Mesenchymal stem cell (in vitro differentiated cells and primary cell): Measurements from ENCODE around the gene HMGCLL1.
A peak's percentile ranks its signal among the peaks of the same experiment; 100 is the strongest.

Source experiments
- DNase-seq: peaks from one replicate; pipeline ENCODE4 v3.0.0-alpha.2; 2013
- H2AFZ ChIP-seq: one replicate; pipeline ENCODE4 v1.6.1; 2013; ENCODE audit warnings: low read depth, mild to moderate bottlenecking, control low read depth, inconsistent platforms, low read length, moderate library complexity
- H2AK5ac ChIP-seq: 2 replicates; pipeline ENCODE4 v1.6.1; 2013; ENCODE audit warnings: low read length, moderate library complexity, mild to moderate bottlenecking, inconsistent platforms; ENCODE audit not compliant: severe bottlenecking
- H2BK120ac ChIP-seq: one replicate; pipeline ENCODE4 v1.6.1; 2013; ENCODE audit warnings: low read depth, mild to moderate bottlenecking, inconsistent platforms, low read length, moderate library complexity
- H2BK12ac ChIP-seq, 2 experiments: one replicate each; pipeline ENCODE4 v1.6.1; 2013; ENCODE audit warnings: inconsistent platforms in 2 of 2, low read length in 2 of 2, mild to moderate bottlenecking in 2 of 2, moderate library complexity in 2 of 2, control low read depth in 1 of 2
- H2BK15ac ChIP-seq: one replicate; pipeline ENCODE4 v1.6.1; 2013; ENCODE audit warnings: mild to moderate bottlenecking, low read depth, inconsistent platforms; ENCODE audit not compliant: poor library complexity, severe bottlenecking
- H2BK5ac ChIP-seq: 2 replicates; pipeline ENCODE4 v1.6.1; 2013; ENCODE audit warnings: low read depth, mild to moderate bottlenecking, low read length, control low read depth, inconsistent platforms; ENCODE audit not compliant: poor library complexity, severe bottlenecking
- H3K14ac ChIP-seq, 2 experiments: one replicate each; pipeline ENCODE4 v1.6.1; 2013; ENCODE audit warnings: inconsistent platforms in 2 of 2, low read length in 2 of 2, control low read depth in 1 of 2, mild to moderate bottlenecking in 1 of 2, moderate library complexity in 1 of 2
- H3K18ac ChIP-seq, 2 experiments: one replicate each; pipeline ENCODE4 v1.6.1; 2013; ENCODE audit warnings: inconsistent platforms in 2 of 2, low read length in 2 of 2, control low read depth in 1 of 2, low read depth in 1 of 2, mild to moderate bottlenecking in 1 of 2
- H3K23ac ChIP-seq, 2 experiments: one replicate each; pipeline ENCODE4 v1.6.1; 2013; ENCODE audit warnings: inconsistent platforms in 2 of 2, low read length in 2 of 2, mild to moderate bottlenecking in 2 of 2, moderate library complexity in 2 of 2, control low read depth in 1 of 2
- H3K27ac ChIP-seq: 2 replicates; pipeline ENCODE4 v1.5.1; 2013; ENCODE audit warnings: mild to moderate bottlenecking, moderate library complexity, low read length, control low read depth, inconsistent platforms; ENCODE audit not compliant: poor library complexity, severe bottlenecking
- H3K27me3 ChIP-seq, 2 experiments: 2 replicates each; pipeline versions ENCODE4 v1.6.1 to v1.7.0; 2013; ENCODE audit warnings: low read length in 2 of 2, mild to moderate bottlenecking in 2 of 2, moderate library complexity in 2 of 2, control low read depth in 1 of 2, inconsistent platforms in 1 of 2; ENCODE audit not compliant: control insufficient read depth in 1 of 2, insufficient read depth in 1 of 2
- H3K36me3 ChIP-seq, 2 experiments: 2 replicates each; pipeline versions ENCODE4 v1.6.1 to v1.7.0; 2013; ENCODE audit warnings: low read length in 2 of 2, control low read depth in 1 of 2, inconsistent platforms in 1 of 2, low read depth in 1 of 2, mild to moderate bottlenecking in 1 of 2; ENCODE audit not compliant: insufficient read depth in 2 of 2, control insufficient read depth in 1 of 2
- H3K4ac ChIP-seq, 2 experiments: one replicate each; pipeline ENCODE4 v1.6.1; 2013; ENCODE audit warnings: inconsistent platforms in 2 of 2, low read length in 2 of 2, mild to moderate bottlenecking in 2 of 2, moderate library complexity in 2 of 2, control low read depth in 1 of 2, low read depth in 1 of 2
- H3K4me1 ChIP-seq: 2 replicates; pipeline ENCODE4 v1.6.1; 2013; ENCODE audit warnings: low read depth, low read length, control low read depth; ENCODE audit not compliant: control insufficient read depth, insufficient read depth
- H3K4me2 ChIP-seq: 2 replicates; pipeline ENCODE4 v1.6.1; 2013; ENCODE audit warnings: low read length, mild to moderate bottlenecking, inconsistent platforms; ENCODE audit not compliant: poor library complexity, severe bottlenecking
- H3K4me3 ChIP-seq, 2 experiments: 2 replicates each; pipeline versions ENCODE4 v1.5.1 to v1.7.0; 2013; ENCODE audit warnings: low read length in 2 of 2, mild to moderate bottlenecking in 2 of 2, control low read depth in 1 of 2, low read depth in 1 of 2; ENCODE audit not compliant: insufficient read depth in 1 of 2
- H3K79me1 ChIP-seq: replicated peaks from 2 replicates; pipeline ENCODE4 v1.6.1; 2013; ENCODE audit warnings: mild to moderate bottlenecking, control low read depth, low read length, inconsistent platforms; ENCODE audit not compliant: poor library complexity, severe bottlenecking
- H3K9ac ChIP-seq: 2 replicates; pipeline ENCODE4 v1.7.0; 2013; ENCODE audit warnings: mild to moderate bottlenecking, low read length, moderate library complexity
- H3K9me3 ChIP-seq: 2 replicates; pipeline ENCODE4 v1.7.0; 2013; ENCODE audit warnings: mild to moderate bottlenecking, low read length; ENCODE audit not compliant: control insufficient read depth
- H4K8ac ChIP-seq: one replicate; pipeline ENCODE4 v1.6.1; 2013; ENCODE audit warnings: inconsistent platforms, mild to moderate bottlenecking, low read length, moderate library complexity
- H4K91ac ChIP-seq: one replicate; pipeline ENCODE4 v1.6.1; 2013; ENCODE audit warnings: mild to moderate bottlenecking, low read length, inconsistent platforms
- WGBS: methylation state at CpG from one replicate; pipeline ENCODE4 v1.1.7; 2013; ENCODE audit warnings: mixed read lengths; 5-methylcytosine and 5-hydroxymethylcytosine counted together

HMGCLL1 gene

DNA sequence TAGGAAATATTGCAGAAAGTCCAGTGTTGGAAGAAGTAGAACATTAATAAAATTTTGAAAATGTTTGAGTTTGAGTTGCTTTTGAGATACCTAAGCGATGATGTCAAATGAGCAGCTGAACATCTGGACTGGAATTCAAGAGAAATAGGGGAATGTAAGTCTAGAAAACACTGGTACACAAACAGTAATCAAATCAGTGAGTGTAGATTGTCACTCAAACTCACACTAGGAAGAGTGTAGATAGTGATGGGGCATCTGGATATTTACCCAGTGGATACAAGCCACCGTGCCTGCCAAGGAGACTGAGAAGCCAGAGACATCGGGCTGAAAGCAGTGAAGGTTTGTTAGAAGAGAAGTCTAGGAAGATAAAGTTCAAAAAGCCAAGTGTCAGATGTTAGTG lies 2.2 kb downstream of the HMGCLL1 start:
- Histone ChIP-seq H2AK5ac (no peak overlapping the region), H3K9me3 (peaks cover 16% of the 10 kb centered on the region), H3K4me2 (no peak overlapping the region), H3K27ac (no peak overlapping the region), H3K4ac (no peak overlapping the region), H2BK120ac (no peak overlapping the region), H3K23ac (no peak overlapping the region), H3K14ac (no peak overlapping the region), H2AFZ (no peak overlapping the region), H3K27me3 (no peaks in the 10 kb centered on the region), H2BK15ac (no peak overlapping the region), H3K4me1 (peaks cover 8% of the 10 kb centered on the region), H3K4me3 (no peak overlapping the region), H2BK5ac (no peak overlapping the region), H3K18ac (no peak overlapping the region), H4K8ac (no peak overlapping the region), H3K9ac (no peak overlapping the region), H3K79me1 (no peaks in the 10 kb centered on the region), H3K36me3 (no peaks in the 10 kb centered on the region), H4K91ac (no peak overlapping the region), H2BK12ac (no peak overlapping the region)
- WGBS: 80% methylated on average over 3 of the region's 3 CpGs
- no peak for DNase-seq

DNA sequence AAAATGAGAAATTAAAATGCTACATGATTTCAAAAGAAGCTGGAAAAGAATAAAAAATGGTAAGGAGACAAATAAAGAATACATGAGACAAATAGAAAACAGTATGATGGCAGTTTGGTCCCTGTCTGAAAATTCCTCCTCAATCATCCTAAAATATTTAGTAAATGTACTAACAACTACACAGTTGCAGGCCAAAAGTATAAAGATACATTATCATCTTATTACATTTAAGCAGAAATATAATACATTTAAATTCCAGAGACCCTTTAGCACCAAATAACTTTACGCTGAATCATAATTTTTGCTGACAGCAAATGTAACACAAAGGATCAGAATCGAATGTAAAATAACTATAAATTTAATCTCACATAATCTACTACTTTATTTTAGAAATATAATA lies 4.4 kb downstream of the HMGCLL1 start:
- Histone ChIP-seq H2AFZ (no peak overlapping the region), H4K91ac (no peak overlapping the region), H3K36me3 (no peaks in the 10 kb centered on the region), H3K9me3 (peaks cover 16% of the 10 kb centered on the region), H3K27ac (no peak overlapping the region), H3K9ac (no peak overlapping the region), H3K4me3 (no peak overlapping the region), H3K18ac (no peak overlapping the region), H2BK5ac (no peak overlapping the region), H3K4me2 (no peak overlapping the region), H2AK5ac (no peak overlapping the region), H2BK12ac (no peak overlapping the region), H2BK15ac (no peak overlapping the region), H3K27me3 (no peaks in the 10 kb centered on the region), H4K8ac (no peak overlapping the region), H3K4ac (no peak overlapping the region), H3K23ac (no peak overlapping the region), H3K79me1 (no peaks in the 10 kb centered on the region), H3K4me1 (peaks cover 8% of the 10 kb centered on the region), H2BK120ac (no peak overlapping the region), H3K14ac (no peak overlapping the region)
- no peak for DNase-seq
- WGBS: no CpG with 5 or more reads among the region's 2 CpGs

DNA sequence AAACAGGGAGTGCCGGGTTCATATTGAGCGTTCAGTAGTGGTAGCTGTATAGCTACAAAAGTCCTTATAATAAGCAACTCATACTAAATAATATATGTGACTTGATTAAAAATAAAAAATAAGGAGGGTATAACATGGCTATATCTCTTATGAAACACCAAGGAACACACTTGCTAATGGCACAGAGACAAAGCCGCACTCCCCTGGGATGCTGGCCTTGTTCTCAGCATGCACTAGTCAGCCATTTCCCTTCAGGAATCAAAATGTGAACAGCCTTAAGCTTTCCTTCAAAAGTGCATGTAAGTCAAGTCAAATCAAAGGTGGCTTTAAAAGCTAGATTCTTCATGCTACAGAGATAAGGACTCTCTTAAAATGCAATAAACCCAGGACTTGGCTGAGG lies 9.4 kb downstream of the HMGCLL1 start:
- Histone ChIP-seq H4K8ac (no peak overlapping the region), H3K14ac (no peak overlapping the region), H3K36me3 (no peaks in the 10 kb centered on the region), H3K4me2 (no peak overlapping the region), H3K9me3 (peaks cover 16% of the 10 kb centered on the region), H3K4ac (no peak overlapping the region), H3K4me3 (no peak overlapping the region), H4K91ac (no peak overlapping the region), H2AFZ (no peak overlapping the region), H2BK15ac (no peak overlapping the region), H3K27me3 (no peaks in the 10 kb centered on the region), H2BK5ac (no peak overlapping the region), H3K18ac (no peak overlapping the region), H3K4me1 (no peaks in the 10 kb centered on the region), H3K79me1 (no peaks in the 10 kb centered on the region), H3K23ac (no peak overlapping the region), H2BK12ac (no peak overlapping the region), H2AK5ac (no peak overlapping the region), H3K27ac (no peak overlapping the region), H2BK120ac (no peak overlapping the region), H3K9ac (no peak overlapping the region)
- WGBS: 100% methylated on average over 1 of the region's 3 CpGs
- no peak for DNase-seq

DNA sequence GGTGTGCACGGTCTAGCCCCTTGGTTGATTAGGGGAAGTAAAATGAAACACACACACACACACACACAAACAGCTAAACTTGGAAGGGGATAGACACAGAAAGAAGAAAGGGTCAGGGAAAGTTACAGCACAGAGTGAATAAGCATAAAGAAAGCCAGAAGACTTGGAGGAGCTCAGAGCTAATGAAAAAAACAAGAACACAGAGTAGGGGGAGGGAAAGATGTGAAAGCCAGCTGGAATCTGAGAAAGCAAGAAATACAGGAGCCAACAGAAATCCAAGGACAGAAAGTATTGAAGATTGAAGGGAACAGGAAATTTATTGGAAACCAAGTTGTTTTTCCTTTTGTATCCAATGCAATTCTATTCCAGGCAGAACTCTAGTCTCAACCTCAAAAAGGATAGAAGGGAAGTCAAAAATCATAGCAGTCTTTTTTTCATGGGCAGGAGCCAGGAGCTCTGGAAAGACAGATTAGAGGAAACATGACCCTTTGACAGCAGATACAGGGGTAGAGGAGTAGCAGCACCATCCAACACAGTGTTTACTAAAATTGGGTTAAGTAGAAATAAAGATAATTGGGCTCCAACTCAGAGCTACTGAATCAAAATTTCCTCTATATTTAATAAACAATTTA lies 10.1 kb downstream of the HMGCLL1 start:
- no peak overlapping the region for H2BK120ac ChIP-seq
- no peak overlapping the region for H3K4me3 ChIP-seq
- H3K36me3 ChIP-seq: no peaks in the 10 kb centered on the region
- H3K4me2 ChIP-seq: no peak overlapping the region
- H4K8ac ChIP-seq: no peak overlapping the region
- no peak overlapping the region for H3K23ac ChIP-seq
- H4K91ac ChIP-seq: no peak overlapping the region
- peak; percentile 20 for DNase-seq
- WGBS: no CpG with 5 or more reads among the region's 1 CpG
- no peak overlapping the region for H3K18ac ChIP-seq
- H3K79me1 ChIP-seq: no peaks in the 10 kb centered on the region
- no peaks in the 10 kb centered on the region for H3K27me3 ChIP-seq
- H3K9me3 ChIP-seq: peaks cover 12% of the 10 kb centered on the region
- H3K27ac ChIP-seq: no peak overlapping the region
- H2BK5ac ChIP-seq: no peak overlapping the region
- no peak overlapping the region for H2AK5ac ChIP-seq
- no peak overlapping the region for H3K4ac ChIP-seq
- no peak overlapping the region for H3K14ac ChIP-seq
- H2BK15ac ChIP-seq: no peak overlapping the region
- H2AFZ ChIP-seq: no peak overlapping the region
- no peak overlapping the region for H2BK12ac ChIP-seq
- H3K9ac ChIP-seq: no peak overlapping the region
- H3K4me1 ChIP-seq: no peaks in the 10 kb centered on the region
